Iris pigment epithelial cell (primary cell): ENCODE results near the gene ZSWIM8.
"Not testable (repeated sequence)": the region's sequence is repeated elsewhere in the genome, so short reads cannot be mapped to it uniquely, and the experiment has no call there.

Experiments used
- DNase-seq: peaks from one replicate; pipeline ENCODE4 v3.0.0-alpha.2; 2011; ENCODE audit warnings: low read depth

Gene ZSWIM8

GRCh38 chr10:73796035-73796434, 10.6 kb downstream of the ZSWIM8 start:
- not testable (repeated sequence) for DNase-seq

GRCh38 chr10:73796766-73797165, 11.4 kb downstream of the ZSWIM8 start:
- DNase-seq, result no peak

GRCh38 chr10:73797324-73798025, 12.1 kb downstream of the ZSWIM8 start:
- no peak for DNase-seq

GRCh38 chr10:73798087-73798486, 12.7 kb downstream of the ZSWIM8 start:
- no peak for DNase-seq

- DNase-seq, result no peak
These were observed 13.6 kb downstream of the ZSWIM8 start for GRCh38 chr10:73798927-73799560.

GRCh38 chr10:73799899-73800559, 14.6 kb downstream of the ZSWIM8 start:
- DNase-seq, result no peak

- no peak for DNase-seq
These were observed 15.3 kb downstream of the ZSWIM8 start for GRCh38 chr10:73800560-73801252.

- no peak for DNase-seq
These were observed 15.8 kb downstream of the ZSWIM8 start for GRCh38 chr10:73801253-73801590.

- no peak for DNase-seq
These were observed 17.0 kb downstream of the ZSWIM8 start for GRCh38 chr10:73802276-73802991.

GRCh38 chr10:73803680-73804286, 18.4 kb downstream of the ZSWIM8 start:
- no peak for DNase-seq

- no peak for DNase-seq
These were observed 21.0 kb downstream of the ZSWIM8 start for GRCh38 chr10:73806176-73806950.

- no peak for DNase-seq
These were observed 22.1 kb downstream of the ZSWIM8 start for GRCh38 chr10:73807471-73807870.

GRCh38 chr10:73808021-73808815, 22.8 kb downstream of the ZSWIM8 start:
- DNase-seq, result no peak

GRCh38 chr10:73809061-73809818, 23.8 kb downstream of the ZSWIM8 start:
- DNase-seq, result no peak

GRCh38 chr10:73810358-73810734, 24.9 kb downstream of the ZSWIM8 start:
- peak; percentile 65 for DNase-seq

GRCh38 chr10:73810735-73811465, 25.5 kb downstream of the ZSWIM8 start:
- no peak for DNase-seq

- no peak for DNase-seq
These were observed 27.3 kb downstream of the ZSWIM8 start for GRCh38 chr10:73812657-73813056.

GRCh38 chr10:73813333-73813732, 27.9 kb downstream of the ZSWIM8 start:
- DNase-seq, result no peak
